Astrocyte (in vitro differentiated cells and primary cell): ENCODE measurements around the gene TTLL9. TPM values are rescaled to one million over a fixed set of nuclear protein-coding genes. Genes with fewer than 3 reads are reported as not detected.

Source experiments
- DNase-seq: peaks from one replicate; pipeline ENCODE4 v3.0.0-alpha.2; 2010; ENCODE audit warnings: low read depth
- FAIRE-seq: peaks from 2 replicates; lab custom pipeline; 2011; peaks lifted over from hg19 to GRCh38; lab: Jason Lieb, UNC
- H2AFZ ChIP-seq: 2 replicates; pipeline ENCODE4 v1.6.0; 2012; ENCODE audit warnings: low read depth, low read length, inconsistent platforms
- H3K27ac ChIP-seq: 2 replicates; pipeline ENCODE4 v1.5.1; 2011; ENCODE audit warnings: low read depth, low read length, inconsistent platforms
- H3K27me3 ChIP-seq: 2 replicates; pipeline ENCODE4 v1.6.0; 2011; ENCODE audit warnings: low read length, inconsistent platforms; ENCODE audit not compliant: insufficient read depth
- H3K36me3 ChIP-seq: 2 replicates; pipeline ENCODE4 v1.5.1; 2011; ENCODE audit warnings: low read length, inconsistent platforms; ENCODE audit not compliant: insufficient read depth
- H3K4me1 ChIP-seq: 2 replicates; pipeline ENCODE4 v1.5.1; 2011; ENCODE audit warnings: low read length, inconsistent platforms; ENCODE audit not compliant: insufficient read depth
- H3K4me2 ChIP-seq: 2 replicates; pipeline ENCODE4 v1.6.0; 2012; ENCODE audit warnings: low read length, inconsistent platforms
- H3K4me3 ChIP-seq: 2 replicates; pipeline ENCODE4 v1.5.1; 2011; ENCODE audit warnings: low read depth, mild to moderate bottlenecking, low read length, inconsistent platforms; ENCODE audit not compliant: insufficient read depth
- H3K79me2 ChIP-seq: 2 replicates; pipeline ENCODE4 v1.6.0; 2012; ENCODE audit warnings: mild to moderate bottlenecking, low read length, inconsistent platforms; ENCODE audit not compliant: insufficient read depth
- H3K9ac ChIP-seq: 2 replicates; pipeline ENCODE4 v1.6.0; 2012; ENCODE audit warnings: mild to moderate bottlenecking, low read length, inconsistent platforms
- H3K9me3 ChIP-seq: 2 replicates; pipeline ENCODE4 v1.5.1; 2012; ENCODE audit warnings: low read depth, mild to moderate bottlenecking, low read length, inconsistent platforms; ENCODE audit not compliant: insufficient read depth
- H4K20me1 ChIP-seq: 2 replicates; pipeline ENCODE4 v1.6.0; 2012; ENCODE audit warnings: low read length, inconsistent platforms; ENCODE audit not compliant: insufficient read depth
- H3K27ac Mint-ChIP-seq: one replicate; pipeline ENCODE4 v1.8.0; 2021; ENCODE audit warnings: mild to moderate bottlenecking, mixed read lengths; ENCODE audit not compliant: unreplicated experiment
- H3K27me3 Mint-ChIP-seq: one replicate; pipeline ENCODE4 v1.8.0; 2021; ENCODE audit warnings: low read depth, mixed read lengths; ENCODE audit not compliant: unreplicated experiment
- H3K36me3 Mint-ChIP-seq: one replicate; pipeline ENCODE4 v1.8.0; 2021; ENCODE audit warnings: low read depth, mixed read lengths; ENCODE audit not compliant: unreplicated experiment
- H3K4me1 Mint-ChIP-seq: one replicate; pipeline ENCODE4 v1.8.0; 2021; ENCODE audit warnings: low read depth, mixed read lengths; ENCODE audit not compliant: unreplicated experiment
- H3K4me3 Mint-ChIP-seq: one replicate; pipeline ENCODE4 v1.8.0; 2021; ENCODE audit warnings: mild to moderate bottlenecking, moderate library complexity, mixed read lengths; ENCODE audit not compliant: unreplicated experiment
- H3K9me3 Mint-ChIP-seq: one replicate; pipeline ENCODE4 v1.8.0; 2021; ENCODE audit warnings: mild to moderate bottlenecking, mixed read lengths; ENCODE audit not compliant: unreplicated experiment
- EZH2 ChIP-seq: IDR thresholded peaks from 2 replicates; pipeline ENCODE4 v1.6.1; 2012; ENCODE audit warnings: mild to moderate bottlenecking, low read length, inconsistent platforms; ENCODE audit not compliant: insufficient read depth
- total RNA-seq: library from RNA; stranded (reverse); gene quantifications from 2 replicates; pipeline ENCODE4 v1.2.1, GENCODE V29; 2021
- TF ChIP-seq, protein P1 (sequence below): IDR thresholded peaks from 2 replicates; pipeline ENCODE4 v1.5.1; 2011; ENCODE audit warnings: low read depth, mild to moderate bottlenecking, inconsistent platforms, low read length, moderate library complexity; ENCODE audit not compliant: insufficient read depth

Gene TTLL9
- total RNA-seq, 1 donor from 2014 or later: 0.41 TPM

DNA sequence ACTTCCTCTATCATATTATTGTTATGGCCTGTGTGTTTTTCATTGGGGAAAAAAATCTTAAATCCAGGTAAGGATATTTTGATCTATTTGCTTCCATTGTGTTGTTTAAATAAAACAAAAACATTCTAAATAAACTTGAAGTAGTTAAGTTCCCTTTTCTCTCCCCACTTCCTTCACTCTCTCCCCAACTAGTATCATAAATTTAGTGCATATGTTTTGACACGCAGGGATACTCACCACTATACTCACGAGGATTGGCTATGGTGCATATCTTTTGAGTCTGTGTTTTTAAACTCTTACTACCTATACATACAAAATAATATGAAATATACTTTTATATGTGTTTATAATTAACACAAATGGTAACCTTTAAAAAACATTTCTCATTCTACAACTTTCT lies 5.2 kb downstream of the TTLL9 start:
- no peak for FAIRE-seq
- peaks cover 2% of the 10 kb centered on the region for H3K4me1 Mint-ChIP-seq
- no peak overlapping the region for H3K4me3 ChIP-seq
- H3K27me3 Mint-ChIP-seq: peaks cover 2% of the 10 kb centered on the region
- no peaks in the 10 kb centered on the region for H3K79me2 ChIP-seq
- TF ChIP-seq EZH2: no peak
- TF ChIP-seq, protein P1, sequence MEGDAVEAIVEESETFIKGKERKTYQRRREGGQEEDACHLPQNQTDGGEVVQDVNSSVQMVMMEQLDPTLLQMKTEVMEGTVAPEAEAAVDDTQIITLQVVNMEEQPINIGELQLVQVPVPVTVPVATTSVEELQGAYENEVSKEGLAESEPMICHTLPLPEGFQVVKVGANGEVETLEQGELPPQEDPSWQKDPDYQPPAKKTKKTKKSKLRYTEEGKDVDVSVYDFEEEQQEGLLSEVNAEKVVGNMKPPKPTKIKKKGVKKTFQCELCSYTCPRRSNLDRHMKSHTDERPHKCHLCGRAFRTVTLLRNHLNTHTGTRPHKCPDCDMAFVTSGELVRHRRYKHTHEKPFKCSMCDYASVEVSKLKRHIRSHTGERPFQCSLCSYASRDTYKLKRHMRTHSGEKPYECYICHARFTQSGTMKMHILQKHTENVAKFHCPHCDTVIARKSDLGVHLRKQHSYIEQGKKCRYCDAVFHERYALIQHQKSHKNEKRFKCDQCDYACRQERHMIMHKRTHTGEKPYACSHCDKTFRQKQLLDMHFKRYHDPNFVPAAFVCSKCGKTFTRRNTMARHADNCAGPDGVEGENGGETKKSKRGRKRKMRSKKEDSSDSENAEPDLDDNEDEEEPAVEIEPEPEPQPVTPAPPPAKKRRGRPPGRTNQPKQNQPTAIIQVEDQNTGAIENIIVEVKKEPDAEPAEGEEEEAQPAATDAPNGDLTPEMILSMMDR: no peak
- H3K9ac ChIP-seq: no peak overlapping the region
- H3K27me3 ChIP-seq: peaks cover 16% of the 10 kb centered on the region
- H3K27ac ChIP-seq: no peak overlapping the region
- H3K36me3 ChIP-seq: no peaks in the 10 kb centered on the region
- no peak overlapping the region for H3K4me2 ChIP-seq
- no peak overlapping the region for H3K4me3 Mint-ChIP-seq
- H4K20me1 ChIP-seq: no peaks in the 10 kb centered on the region
- H3K9me3 ChIP-seq: no peaks in the 10 kb centered on the region
- H3K36me3 Mint-ChIP-seq: no peaks in the 10 kb centered on the region
- H3K4me1 ChIP-seq: no peaks in the 10 kb centered on the region
- no peaks in the 10 kb centered on the region for H3K9me3 Mint-ChIP-seq
- no peak overlapping the region for H2AFZ ChIP-seq
- no peak overlapping the region for H3K27ac Mint-ChIP-seq
- no peak for DNase-seq

GRCh38 chr20:31877684-31878083 lies 7.2 kb downstream of the TTLL9 start:
- H2AFZ ChIP-seq: no peak overlapping the region
- no peak for FAIRE-seq

More at GRCh38 chr20:31877684-31878083, 7.2 kb downstream of the TTLL9 start:
- no peak overlapping the region for H3K4me3 Mint-ChIP-seq
- no peaks in the 10 kb centered on the region for H3K4me1 Mint-ChIP-seq
- no peaks in the 10 kb centered on the region for H3K36me3 Mint-ChIP-seq
- H3K9ac ChIP-seq: no peak overlapping the region
- no peaks in the 10 kb centered on the region for H4K20me1 ChIP-seq
- no peaks in the 10 kb centered on the region for H3K79me2 ChIP-seq
- no peak for TF ChIP-seq EZH2
- TF ChIP-seq, protein P1: no peak
- H3K27ac ChIP-seq: no peak overlapping the region
- H3K4me1 ChIP-seq: no peaks in the 10 kb centered on the region
- H3K4me2 ChIP-seq: no peak overlapping the region
- H3K9me3 Mint-ChIP-seq: peaks cover under 1% of the 10 kb centered on the region
- H3K27me3 ChIP-seq: peaks cover 3% of the 10 kb centered on the region
- no peak overlapping the region for H3K4me3 ChIP-seq
- no peak overlapping the region for H3K27ac Mint-ChIP-seq
- no peaks in the 10 kb centered on the region for H3K9me3 ChIP-seq
- no peaks in the 10 kb centered on the region for H3K27me3 Mint-ChIP-seq
- DNase-seq: no peak
- H3K36me3 ChIP-seq: no peaks in the 10 kb centered on the region
